ENCODE data around the gene FRAT1.

DNA sequence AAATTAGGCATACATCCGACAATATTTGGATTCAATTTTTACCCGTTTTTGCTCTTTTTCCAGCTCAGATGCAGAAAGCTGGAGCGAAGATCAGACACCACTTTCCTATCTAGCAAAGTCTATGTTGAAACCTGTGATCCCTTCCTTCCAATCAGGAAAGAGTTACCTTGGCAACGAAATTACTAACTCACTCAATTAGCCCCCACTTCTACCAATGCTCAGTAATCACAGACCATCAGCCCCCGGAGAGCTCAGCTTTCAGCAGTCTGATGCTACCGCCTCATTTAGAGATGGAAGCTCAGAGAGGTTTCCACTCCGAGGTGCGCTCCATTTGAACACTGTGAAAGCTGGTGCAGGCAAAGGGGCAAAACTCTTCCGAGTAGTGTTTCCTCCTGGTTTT lies 6.7 kb downstream of the FRAT1 start:
- TF ChIP-seq, protein P1, sequence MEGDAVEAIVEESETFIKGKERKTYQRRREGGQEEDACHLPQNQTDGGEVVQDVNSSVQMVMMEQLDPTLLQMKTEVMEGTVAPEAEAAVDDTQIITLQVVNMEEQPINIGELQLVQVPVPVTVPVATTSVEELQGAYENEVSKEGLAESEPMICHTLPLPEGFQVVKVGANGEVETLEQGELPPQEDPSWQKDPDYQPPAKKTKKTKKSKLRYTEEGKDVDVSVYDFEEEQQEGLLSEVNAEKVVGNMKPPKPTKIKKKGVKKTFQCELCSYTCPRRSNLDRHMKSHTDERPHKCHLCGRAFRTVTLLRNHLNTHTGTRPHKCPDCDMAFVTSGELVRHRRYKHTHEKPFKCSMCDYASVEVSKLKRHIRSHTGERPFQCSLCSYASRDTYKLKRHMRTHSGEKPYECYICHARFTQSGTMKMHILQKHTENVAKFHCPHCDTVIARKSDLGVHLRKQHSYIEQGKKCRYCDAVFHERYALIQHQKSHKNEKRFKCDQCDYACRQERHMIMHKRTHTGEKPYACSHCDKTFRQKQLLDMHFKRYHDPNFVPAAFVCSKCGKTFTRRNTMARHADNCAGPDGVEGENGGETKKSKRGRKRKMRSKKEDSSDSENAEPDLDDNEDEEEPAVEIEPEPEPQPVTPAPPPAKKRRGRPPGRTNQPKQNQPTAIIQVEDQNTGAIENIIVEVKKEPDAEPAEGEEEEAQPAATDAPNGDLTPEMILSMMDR (optimal IDR thresholded peaks at IDR 0.05 in 1 of 3, IDR thresholded peaks at IDR 0.05 in 1 of 3, conservative IDR thresholded peaks at IDR 0.05 in 1 of 3; ENCODE audit: extremely low read depth in 1 of 3, insufficient read depth in 2 of 3, low read length in 3 of 3) = no peak
- no peak for TF ChIP-seq EZH2 (IDR thresholded peaks at IDR 0.05; ENCODE audit: low read length)
